GM12878 (cell line): Measurements from ENCODE around the gene STPG4.

Experiments
- CREB1 ChIP-seq: IDR thresholded peaks from 2 replicates; pipeline ENCODE4 v1.6.1; 2012; ENCODE audit warnings: low read depth, mild to moderate bottlenecking, inconsistent platforms
- RAD21 ChIP-seq: IDR thresholded peaks from 2 replicates; pipeline ENCODE4 v1.6.1; 2011; ENCODE audit warnings: mild to moderate bottlenecking, low read depth, low read length, moderate library complexity; ENCODE audit not compliant: insufficient read depth
- SPI1 ChIP-seq: IDR thresholded peaks from 2 replicates; pipeline ENCODE4 v1.6.1; 2011; ENCODE audit warnings: low read depth, mild to moderate bottlenecking, low read length, moderate library complexity, borderline replicate concordance; ENCODE audit not compliant: insufficient read depth
- TCF3 ChIP-seq: IDR thresholded peaks from 2 replicates; pipeline ENCODE4 v1.6.1; 2012; ENCODE audit warnings: low read depth, mild to moderate bottlenecking, low read length, borderline replicate concordance; ENCODE audit not compliant: insufficient read depth
- TF ChIP-seq, protein P1 (sequence below), 3 experiments: IDR thresholded peaks in 2 of 3; conservative IDR thresholded peaks in 1 of 3; 2 replicates each; pipeline ENCODE4 v1.5.1; 2011; ENCODE audit warnings: low read depth in 3 of 3, low read length in 3 of 3, mild to moderate bottlenecking in 3 of 3, control low read depth in 2 of 3, moderate library complexity in 2 of 3, inconsistent platforms in 1 of 3, mixed read lengths in 1 of 3; ENCODE audit not compliant: control insufficient read depth in 2 of 3, insufficient read depth in 1 of 3; ENCODE audit errors: extremely low read depth in 1 of 3

DNA sequence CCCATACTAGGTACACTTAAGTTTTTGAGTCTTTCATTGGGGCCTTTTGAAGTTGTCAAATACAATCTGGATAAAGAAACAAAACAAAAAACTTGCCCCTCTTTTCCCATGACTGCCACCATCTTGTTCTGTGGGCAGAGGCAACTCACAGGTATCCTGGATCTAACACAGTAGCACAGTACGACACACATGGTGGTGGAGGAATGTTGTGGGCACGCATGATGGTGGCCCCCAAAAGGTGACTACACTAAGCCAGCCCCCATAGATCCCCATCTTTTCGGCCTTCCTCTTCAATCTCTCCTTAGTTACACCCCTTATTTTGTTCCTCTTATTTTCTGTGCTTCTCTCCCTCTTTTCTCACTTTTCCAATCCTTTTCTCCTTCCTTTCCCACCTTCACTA, 4.5 kb upstream of the STPG4 start:
- TF ChIP-seq TCF3 = no peak
- TF ChIP-seq RAD21 = no peak
- TF ChIP-seq, protein P1, sequence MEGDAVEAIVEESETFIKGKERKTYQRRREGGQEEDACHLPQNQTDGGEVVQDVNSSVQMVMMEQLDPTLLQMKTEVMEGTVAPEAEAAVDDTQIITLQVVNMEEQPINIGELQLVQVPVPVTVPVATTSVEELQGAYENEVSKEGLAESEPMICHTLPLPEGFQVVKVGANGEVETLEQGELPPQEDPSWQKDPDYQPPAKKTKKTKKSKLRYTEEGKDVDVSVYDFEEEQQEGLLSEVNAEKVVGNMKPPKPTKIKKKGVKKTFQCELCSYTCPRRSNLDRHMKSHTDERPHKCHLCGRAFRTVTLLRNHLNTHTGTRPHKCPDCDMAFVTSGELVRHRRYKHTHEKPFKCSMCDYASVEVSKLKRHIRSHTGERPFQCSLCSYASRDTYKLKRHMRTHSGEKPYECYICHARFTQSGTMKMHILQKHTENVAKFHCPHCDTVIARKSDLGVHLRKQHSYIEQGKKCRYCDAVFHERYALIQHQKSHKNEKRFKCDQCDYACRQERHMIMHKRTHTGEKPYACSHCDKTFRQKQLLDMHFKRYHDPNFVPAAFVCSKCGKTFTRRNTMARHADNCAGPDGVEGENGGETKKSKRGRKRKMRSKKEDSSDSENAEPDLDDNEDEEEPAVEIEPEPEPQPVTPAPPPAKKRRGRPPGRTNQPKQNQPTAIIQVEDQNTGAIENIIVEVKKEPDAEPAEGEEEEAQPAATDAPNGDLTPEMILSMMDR (IDR thresholded peaks at IDR 0.05 in 2 of 3, conservative IDR thresholded peaks at IDR 0.05 in 1 of 3; ENCODE audit: control insufficient read depth in 2 of 3, extremely low read depth in 1 of 3, insufficient read depth in 1 of 3, low read depth in 3 of 3, low read length in 3 of 3) = no peak
- no peak for TF ChIP-seq SPI1
- TF ChIP-seq CREB1 = no peak
